NCI-H524 (cell line): ENCODE data around the gene ADH7.
A peak's percentile ranks its signal among the peaks of the same experiment; 100 is the strongest.
"Not testable (repeated sequence)": the region's sequence is repeated elsewhere in the genome, so short reads cannot be mapped to it uniquely, and the experiment has no call there.

ENCODE experiments used
- DNase-seq, 2 experiments: peaks; one replicate each; lab custom pipeline; 2025; lab: John Stamatoyannopoulos, UW

The ADH7 gene

GRCh38 chr4:99415762-99416161 is 19.4 kb downstream of the ADH7 start:
- peak in 1 of 2 experiments; percentile 1 for DNase-seq

- DNase-seq = not testable (repeated sequence)
Observed at GRCh38 chr4:99414902-99415301, 20.2 kb downstream of the ADH7 start.

GRCh38 chr4:99414401-99414800 is 20.7 kb downstream of the ADH7 start:
- DNase-seq = no peak

GRCh38 chr4:99413140-99413539 is 22.0 kb downstream of the ADH7 start:
- DNase-seq = no peak

GRCh38 chr4:99411041-99411440 is 24.1 kb downstream of the ADH7 start:
- no peak for DNase-seq

- no peak for DNase-seq
Observed at GRCh38 chr4:99410075-99410474, 25.1 kb downstream of the ADH7 start.

GRCh38 chr4:99408346-99408745 is 26.8 kb downstream of the ADH7 start:
- no peak for DNase-seq

- DNase-seq = peak; percentile 16 to 51
Observed at GRCh38 chr4:99405433-99406115, 29.6 kb downstream of the ADH7 start.

GRCh38 chr4:99404595-99405287 is 30.4 kb downstream of the ADH7 start:
- no peak for DNase-seq

GRCh38 chr4:99403380-99404184 is 31.6 kb downstream of the ADH7 start:
- DNase-seq = no peak

- DNase-seq = no peak
Observed at GRCh38 chr4:99402765-99403164, 32.4 kb downstream of the ADH7 start.

GRCh38 chr4:99400831-99401230 is 34.3 kb downstream of the ADH7 start:
- no peak for DNase-seq

- no peak for DNase-seq
Observed at GRCh38 chr4:99399017-99399416, 36.1 kb downstream of the ADH7 start.

- no peak for DNase-seq
Observed at GRCh38 chr4:99395595-99396364, 39.4 kb downstream of the ADH7 start.

- DNase-seq = no peak
Observed at GRCh38 chr4:99394896-99395295, 40.2 kb downstream of the ADH7 start.

GRCh38 chr4:99390055-99390454 is 45.1 kb downstream of the ADH7 start:
- DNase-seq = no peak

- DNase-seq = no peak
Observed at GRCh38 chr4:99389606-99390005, 45.5 kb downstream of the ADH7 start.

GRCh38 chr4:99383833-99384392 is 51.2 kb downstream of the ADH7 start:
- DNase-seq = no peak

GRCh38 chr4:99383399-99383798 is 51.7 kb downstream of the ADH7 start:
- DNase-seq = no peak

- no peak for DNase-seq
Observed at GRCh38 chr4:99382745-99383360, 52.3 kb downstream of the ADH7 start.

- DNase-seq = no peak
Observed at GRCh38 chr4:99381588-99382175, 53.5 kb downstream of the ADH7 start.
